Activated CD8-positive, alpha-beta memory T cell treated with anti-CD3 and anti-CD28 coated beads for 36 hours (primary cell): ENCODE data around the gene RASA3. TPM values are rescaled to one million over a fixed set of nuclear protein-coding genes. Genes with fewer than 3 reads are reported as not detected.

Source experiments
- CTCF ChIA-PET: fragments of 350-600 bp; sonication (Branson Sonifier 250); formaldehyde crosslinking; loops from one replicate; lab custom pipeline; 2021; ENCODE audit warnings: antibody characterized with exemption; lab: Charles Lee
- POLR2A ChIA-PET: fragments of 350-600 bp; sonication (Branson Sonifier 250); formaldehyde crosslinking; loops from one replicate; lab custom pipeline; 2021; ENCODE audit warnings: antibody characterized with exemption; lab: Charles Lee
- total RNA-seq, 2 experiments: library from RNA; stranded (reverse); gene quantifications; one replicate each; pipeline ENCODE4 v1.2.3, GENCODE V29; 2021

Gene RASA3
- total RNA-seq, 2 experiments from 2014 or later = 22.1 to 22.5 TPM

DNA sequence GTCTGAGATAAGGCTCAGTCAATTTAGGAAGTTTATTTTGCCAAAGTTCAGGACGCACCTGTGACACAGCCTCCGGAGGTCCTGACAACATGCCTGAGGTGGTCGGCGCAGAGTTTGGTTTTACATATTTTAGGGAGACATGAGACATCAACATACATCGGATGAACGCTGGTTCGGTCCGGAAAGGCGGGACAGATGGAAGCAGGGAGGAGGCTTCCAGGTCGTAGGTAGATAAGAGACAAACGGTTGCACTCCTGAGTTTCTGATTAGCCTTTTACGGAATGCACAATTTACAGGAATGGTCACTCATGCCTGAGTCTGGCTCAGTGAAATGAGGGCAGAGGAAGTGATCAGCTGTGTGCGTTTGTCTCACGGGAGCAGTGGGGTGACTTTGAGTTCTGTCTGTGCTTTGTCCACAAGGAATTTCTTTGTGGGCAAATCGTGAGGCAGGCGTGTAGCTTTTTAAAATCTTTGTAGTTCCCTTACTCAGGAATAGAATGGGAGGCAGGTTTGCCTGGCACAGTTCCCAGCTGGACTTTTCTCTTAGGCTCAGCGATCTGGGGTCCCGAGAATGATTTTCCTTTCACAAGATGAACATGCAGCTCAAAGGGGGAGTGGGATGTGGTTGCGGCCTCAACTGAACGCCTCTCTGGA is 194.8 kb downstream of the RASA3 start:
- ChIA-PET CTCF (no interaction called here), POLR2A (no interaction called here)

DNA sequence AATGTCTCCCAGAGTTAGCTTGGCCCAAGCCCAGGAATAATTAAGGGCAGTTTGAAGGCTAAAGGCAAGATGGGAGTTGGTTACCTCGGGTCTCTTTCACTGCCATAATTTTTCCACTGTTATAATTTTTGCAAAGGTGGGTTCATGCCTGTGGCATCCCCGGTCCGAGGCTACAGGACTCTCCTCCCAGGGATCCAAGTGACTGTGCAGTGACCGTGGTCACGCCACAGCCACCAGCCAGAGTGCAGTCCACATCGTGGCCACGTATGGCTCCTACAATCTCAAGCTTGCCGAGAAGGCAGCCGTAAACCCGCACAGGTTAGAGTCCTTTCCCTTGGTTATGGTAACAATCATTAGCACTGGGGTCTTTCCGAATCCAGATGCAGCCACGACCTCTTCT is 195.3 kb downstream of the RASA3 start:
- ChIA-PET POLR2A (no interaction called here), CTCF (no interaction called here)

DNA sequence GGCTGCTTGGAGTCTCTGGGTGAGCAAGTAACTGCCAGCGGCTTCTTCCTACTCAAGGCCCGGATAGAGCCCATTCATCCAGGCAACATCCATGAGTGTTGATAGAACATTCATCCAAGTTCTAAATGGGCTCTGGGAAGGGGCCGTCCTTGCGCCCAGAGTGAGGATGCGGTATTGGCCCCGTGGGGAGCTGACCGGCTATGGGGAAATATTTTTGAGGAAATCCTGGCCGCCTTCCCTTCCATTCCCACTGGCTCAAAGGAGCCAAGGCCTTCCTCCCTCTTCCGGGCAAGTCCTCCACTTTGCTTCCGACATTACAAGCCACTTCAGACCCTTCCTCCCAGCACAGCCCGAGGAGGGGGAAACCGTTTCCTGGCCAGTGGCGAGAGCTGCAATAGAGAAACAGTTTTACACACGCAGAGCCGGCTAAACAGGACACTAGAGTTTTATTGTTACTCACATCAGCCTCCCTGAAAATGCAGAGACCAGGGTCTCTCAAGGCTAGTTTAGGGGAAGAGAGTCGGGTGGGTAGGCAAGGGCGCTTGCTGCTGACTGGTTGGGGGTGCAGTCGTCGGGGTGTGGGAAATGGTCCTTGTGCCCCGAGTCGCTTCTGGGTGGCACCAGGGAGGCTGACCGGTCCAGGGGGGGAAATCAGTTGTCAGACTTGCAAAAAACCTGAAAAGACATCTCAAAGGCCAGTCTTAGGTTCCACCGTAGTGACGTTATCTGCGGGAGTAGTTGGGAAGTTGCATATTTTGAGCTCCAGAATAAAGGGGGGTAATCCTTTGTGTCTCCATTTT is 196.1 kb downstream of the RASA3 start:
- POLR2A ChIA-PET = no interaction called here
- CTCF ChIA-PET = no interaction called here

DNA sequence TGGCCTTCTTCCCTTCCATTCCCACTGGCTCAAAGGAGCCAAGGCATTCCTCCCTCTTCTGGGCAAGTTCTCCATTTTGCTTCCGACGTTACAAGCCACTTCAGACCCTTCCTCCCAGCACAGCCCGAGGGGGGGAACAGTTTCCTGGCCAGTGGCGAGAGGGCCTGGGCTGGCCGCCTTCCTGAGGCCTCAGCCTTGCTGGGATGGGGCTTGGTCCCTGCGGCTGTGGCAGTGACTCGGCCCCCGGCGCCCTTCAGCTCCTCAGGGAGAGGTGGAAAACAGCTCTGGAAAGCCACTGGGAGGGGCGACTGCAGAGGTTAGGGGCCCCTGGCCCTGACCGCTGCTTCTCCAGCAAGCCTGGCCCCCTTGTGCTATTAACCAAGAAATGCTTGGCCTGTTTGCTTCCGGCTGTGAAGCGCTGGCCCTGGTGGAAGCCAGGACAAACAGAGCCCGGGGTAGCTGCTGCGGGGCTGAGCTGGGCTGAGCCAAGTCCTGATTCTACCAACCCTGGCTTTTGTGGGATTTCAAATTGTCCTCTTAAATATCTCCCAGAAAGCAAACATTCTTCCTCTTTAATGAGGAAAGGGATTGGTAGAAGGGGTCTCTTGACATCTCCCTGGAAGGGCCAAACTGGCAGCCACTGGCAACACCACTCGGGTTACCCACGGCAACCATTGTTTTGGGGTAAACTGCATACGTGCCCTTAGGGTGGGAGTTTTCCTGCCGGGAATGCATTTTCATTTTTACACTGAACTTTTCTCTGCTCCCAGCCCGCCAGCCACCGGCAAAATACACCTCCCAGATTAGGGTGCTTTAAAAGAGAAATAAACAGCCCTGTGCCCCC is 197.2 kb downstream of the RASA3 start:
- ChIA-PET POLR2A (no interaction called here), CTCF (no interaction called here)

DNA sequence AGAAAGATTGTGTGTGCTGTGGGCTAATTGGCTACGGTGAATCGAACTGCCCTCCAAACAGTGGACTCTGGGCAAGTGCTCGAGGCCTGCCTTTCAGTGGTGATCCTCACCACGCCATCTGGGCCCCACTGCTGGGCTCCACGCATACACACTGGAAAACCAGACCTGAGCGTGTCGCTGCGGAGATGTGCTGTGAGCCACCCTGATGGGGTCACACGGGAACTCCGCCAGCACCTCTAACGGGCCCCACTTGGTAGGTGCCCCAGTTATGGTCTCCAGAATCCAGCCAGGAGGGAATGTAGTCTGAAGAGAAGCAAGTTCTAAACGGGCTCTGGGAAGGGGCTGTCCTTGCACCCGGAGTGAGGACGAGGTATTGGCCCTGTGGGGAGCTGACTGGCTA is 197.8 kb downstream of the RASA3 start:
- CTCF ChIA-PET = no interaction called here

DNA sequence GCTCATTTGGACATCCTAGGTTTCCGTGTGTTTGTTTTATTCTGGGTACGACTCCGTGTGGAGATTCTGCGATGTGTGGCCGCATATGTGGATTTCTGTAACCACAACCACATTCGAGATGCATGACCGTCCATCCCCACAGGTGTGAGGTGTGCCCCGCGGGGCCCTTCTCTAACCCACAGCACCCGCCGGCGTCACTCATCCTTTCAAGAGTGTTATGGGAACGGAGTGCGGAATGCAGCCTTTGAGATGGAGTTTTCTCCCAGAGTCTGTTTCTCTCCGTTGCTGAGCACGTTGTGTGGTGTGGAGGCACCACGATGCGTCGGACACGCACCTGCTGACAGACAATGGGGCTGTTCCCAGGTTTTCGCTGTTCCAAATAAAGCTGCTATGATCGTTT is 198.5 kb downstream of the RASA3 start:
- POLR2A ChIA-PET = no interaction called here
- CTCF ChIA-PET = no interaction called here

More for the DNA sequence above, 197.8 kb downstream of the RASA3 start:
- POLR2A ChIA-PET = no interaction called here

DNA sequence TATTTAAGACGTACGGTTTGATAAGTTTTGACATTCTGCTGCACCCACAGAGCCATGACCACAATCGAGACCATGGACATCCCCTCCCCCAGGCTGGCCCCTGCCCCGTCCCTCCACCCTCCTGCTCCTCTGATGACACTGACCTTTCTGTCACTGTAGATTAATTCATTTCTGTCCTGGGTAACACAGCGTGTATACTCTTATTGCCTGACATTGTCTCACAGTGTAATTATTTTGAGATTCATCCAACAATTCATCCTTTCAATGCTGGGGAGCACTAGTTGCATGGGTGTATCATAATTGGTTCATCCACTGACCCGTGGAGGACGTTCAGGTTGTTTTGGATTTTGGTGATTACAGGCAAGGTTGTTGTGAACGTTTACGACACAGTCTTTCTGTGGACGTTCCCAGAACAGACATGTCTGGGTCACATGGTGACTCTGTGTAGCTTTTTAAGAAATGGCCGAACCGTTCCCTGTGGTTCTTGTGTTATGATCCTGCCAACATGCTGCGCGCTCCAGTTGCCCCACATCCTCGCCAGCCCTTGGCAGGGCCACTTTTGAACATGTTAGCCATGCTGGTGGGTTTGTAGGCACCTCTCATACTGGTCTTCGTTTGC is 200.5 kb downstream of the RASA3 start:
- POLR2A ChIA-PET = no interaction called here
- CTCF ChIA-PET = no interaction called here

DNA sequence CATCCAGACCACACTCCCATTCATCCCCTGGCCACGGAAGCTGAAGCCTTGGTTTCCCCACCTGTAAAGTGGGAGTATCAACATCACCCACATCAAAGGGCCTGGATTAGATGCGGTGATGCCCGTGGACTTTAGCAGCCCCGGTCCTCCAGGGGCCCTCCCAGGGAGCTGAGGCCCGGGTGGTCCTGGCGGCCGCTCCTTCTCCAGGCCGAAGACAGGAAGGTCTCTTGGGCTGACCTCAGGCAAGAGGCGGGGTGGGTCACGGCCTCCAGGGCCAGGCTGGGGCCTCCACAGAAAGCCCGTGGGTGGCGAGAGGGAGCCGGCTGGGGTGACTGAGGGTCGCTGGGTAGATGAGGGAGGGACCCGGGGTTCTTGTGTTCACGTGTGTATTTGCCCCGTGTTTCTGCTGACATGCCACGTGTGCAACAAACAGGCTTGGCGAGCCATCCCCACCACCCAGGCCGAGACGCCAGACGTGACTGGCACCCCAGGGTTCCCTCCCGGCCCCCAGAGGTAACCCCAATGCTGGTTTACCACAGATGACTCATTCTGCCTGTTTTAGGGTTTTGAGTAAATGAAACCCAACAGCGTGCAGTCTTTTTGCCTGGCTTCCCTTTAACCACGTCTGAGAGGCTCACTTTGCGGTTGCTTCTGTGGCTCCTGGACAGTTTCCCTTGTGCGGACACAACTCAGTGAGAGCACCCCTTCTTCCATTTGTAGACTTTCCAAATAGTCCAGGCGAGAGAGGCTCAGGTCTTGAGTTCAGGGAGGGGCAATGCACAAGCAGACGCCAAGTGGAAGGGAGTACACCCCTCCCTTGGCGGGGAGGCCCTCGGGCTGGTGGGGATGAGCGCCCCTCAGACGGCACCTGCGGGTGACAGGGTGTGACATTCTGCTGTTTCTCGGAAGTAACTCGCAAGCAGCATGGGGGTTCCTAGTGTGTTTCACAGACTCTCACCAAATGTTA is 201.5 kb downstream of the RASA3 start:
- ChIA-PET CTCF (no interaction called here), POLR2A (no interaction called here)

DNA sequence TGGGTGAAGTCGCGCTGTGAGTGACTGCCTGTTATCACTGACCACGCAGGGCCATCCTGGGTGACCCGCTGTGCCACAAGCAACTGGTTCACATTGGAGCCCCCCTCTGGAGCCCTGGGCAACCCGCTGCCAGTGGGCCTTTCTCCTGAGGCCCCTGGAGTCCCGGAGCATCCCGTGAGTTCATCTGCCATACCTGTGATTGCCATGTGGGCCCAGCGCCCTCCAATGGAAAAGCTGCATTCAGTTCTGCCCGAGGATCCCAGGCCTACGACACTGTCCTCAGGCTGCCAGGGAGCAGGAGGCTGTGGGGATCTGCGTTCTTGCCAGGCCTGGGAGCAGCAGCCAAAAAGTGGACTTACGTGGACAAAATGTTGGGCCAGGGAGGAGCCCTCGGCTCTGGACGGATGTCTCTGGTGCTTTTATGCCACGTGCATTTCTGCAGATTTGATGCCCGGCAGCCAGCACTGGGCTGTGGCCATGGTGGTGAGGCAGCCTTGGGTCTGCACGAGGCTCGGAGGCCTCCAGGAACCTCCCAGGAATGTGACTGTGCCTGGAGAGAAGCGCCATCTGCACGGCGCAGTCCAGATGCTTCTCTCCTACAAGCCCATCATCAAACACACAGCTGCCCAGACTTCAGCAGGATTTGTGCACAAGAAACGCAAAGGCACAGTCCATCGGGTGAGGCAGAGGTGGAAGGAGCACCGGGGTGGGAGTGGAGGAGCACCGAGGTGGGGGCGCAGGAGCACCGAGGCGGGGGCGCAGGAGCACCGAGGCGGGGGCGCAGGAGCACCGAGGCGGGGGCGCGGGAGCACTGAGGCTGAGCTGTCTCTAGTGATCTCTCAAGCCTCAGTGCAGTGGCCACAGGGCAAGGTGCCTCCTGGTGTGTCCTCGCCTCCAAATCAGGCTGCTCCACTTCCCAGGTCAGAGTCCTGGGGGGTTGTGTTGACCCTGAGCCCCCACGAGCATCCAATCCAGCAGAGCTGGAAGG is 202.5 kb downstream of the RASA3 start:
- CTCF ChIA-PET = no interaction called here
- POLR2A ChIA-PET = no interaction called here

DNA sequence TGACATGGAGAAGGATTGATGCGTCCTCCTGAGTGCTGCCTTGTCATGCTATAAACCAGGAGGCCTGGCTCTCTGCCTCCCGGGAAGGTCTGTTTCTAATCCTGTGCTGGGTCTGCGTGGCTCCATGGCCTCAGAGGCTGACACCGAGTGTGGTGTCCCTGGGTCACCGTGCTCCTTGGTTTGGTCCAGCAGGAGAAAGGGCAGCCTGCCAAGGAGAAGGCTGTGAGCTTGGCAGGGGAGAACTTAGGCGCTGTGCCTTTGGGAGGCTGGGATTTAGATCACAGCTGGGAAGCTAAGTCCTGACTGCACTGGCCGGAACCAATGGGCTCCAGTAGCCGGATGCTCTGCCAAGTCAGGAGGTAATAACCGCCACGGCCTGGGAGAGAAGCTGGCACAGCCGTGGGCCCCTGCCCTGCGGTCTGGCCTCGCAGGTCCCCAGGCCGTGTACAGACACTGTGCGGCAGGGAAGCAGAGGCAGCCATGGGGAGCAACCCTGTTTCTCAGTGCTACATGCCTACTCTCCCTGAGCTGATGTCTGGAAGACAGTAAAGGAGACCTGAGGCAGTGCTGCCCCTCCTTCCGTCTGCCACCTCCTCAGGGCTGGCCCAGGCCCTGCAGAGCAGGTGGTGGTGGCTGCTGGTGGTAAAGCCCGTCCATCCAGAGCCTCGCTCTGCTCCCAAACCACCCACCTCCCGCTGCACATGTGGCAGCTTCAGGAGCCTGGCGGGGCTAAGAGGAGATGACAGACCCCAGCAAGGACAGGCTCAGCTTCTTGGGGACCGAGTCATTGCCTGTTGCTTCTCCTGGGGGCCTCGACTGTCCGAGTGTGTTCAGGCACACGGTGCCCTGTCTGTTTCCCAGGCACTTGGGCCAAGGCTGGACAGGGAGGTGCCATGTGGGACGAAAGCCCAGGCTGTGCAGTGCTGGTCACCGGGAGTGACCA is 203.5 kb downstream of the RASA3 start:
- CTCF ChIA-PET = no interaction called here
- POLR2A ChIA-PET = no interaction called here

Other genes with a start within 250 kb of the RASA3 start
- gene C13orf46, start 158.5 kb downstream of the RASA3 start, total RNA-seq = under 1 TPM; 0.59 to 0.78 TPM
- gene CFAP97D2, start 46.6 kb upstream of the RASA3 start, total RNA-seq = not detected
- gene CDC16, start 102.3 kb upstream of the RASA3 start, total RNA-seq = 10 to 100 TPM; 75.1 to 76.7 TPM
- gene UPF3A, start 149.0 kb upstream of the RASA3 start, total RNA-seq = 10 to 100 TPM; 41.8 to 46.2 TPM
- 10 to 100 TPM; 42.0 to 42.3 TPM for gene CHAMP1, start 181.9 kb upstream of the RASA3 start, total RNA-seq